HCT116 (cell line): ENCODE results near the gene PRR7. TPM values are rescaled to one million over a fixed set of nuclear protein-coding genes. Genes with fewer than 3 reads are reported as not detected.

ENCODE experiments used
- ATAC-seq: fragments of 200-7000 bp; cut with Tn5 transposase; 2 replicates; pipeline ENCODE4 v1.9.1; 2020; ENCODE audit warnings: mild to moderate bottlenecking, moderate library complexity
- BruUV-seq: library from RNA; stranded (reverse); fragments of 400-500 nt; replicated peaks from 2 replicates; lab custom pipeline; 2021; lab: Mats Ljungman, UMichigan
- CTCF ChIA-PET: fragments of 300-600 bp; sonication (Branson Sonifier 250); formaldehyde crosslinking; loops from one replicate; lab custom pipeline; 2021; ENCODE audit warnings: antibody characterized with exemption; lab: Charles Lee
- POLR2A ChIA-PET: fragments of 300-600, 350-600 bp; sonication (Branson Sonifier 250); formaldehyde crosslinking; loops from one replicate; lab custom pipeline; 2021; ENCODE audit warnings: antibody characterized with exemption; lab: Charles Lee
- RAD21 ChIA-PET, 2 experiments: fragments of 300-600 bp; sonication (Branson Sonifier 250); formaldehyde crosslinking; loops; one replicate each; lab custom pipeline; 2023; ENCODE audit warnings: low total read pairs in 2 of 2; ENCODE audit not compliant: uncharacterized antibody in 2 of 2, unreplicated experiment in 2 of 2, low non-redundant PET in 1 of 2; lab: Charles Lee
- DNase-seq: peaks from one replicate; pipeline ENCODE4 v3.0.0-alpha.2; 2010; ENCODE audit warnings: low read depth, low spot score
- H2AFZ ChIP-seq: fragments of 200-600 bp; shearing (Covaris generic), sonication (generic); 2 replicates; pipeline ENCODE4 v1.6.1; 2017; ENCODE audit warnings: low read depth, mixed run types, mixed read lengths, antibody characterized with exemption, low read length; ENCODE audit not compliant: poor library complexity, severe bottlenecking
- H3K27ac ChIP-seq: 2 replicates; pipeline ENCODE4 v1.5.1; 2012; ENCODE audit warnings: low read depth, low read length
- H3K27me3 ChIP-seq: fragments of 200-600 bp; sonication (generic); 2 replicates; pipeline ENCODE4 v1.6.1; 2016; ENCODE audit warnings: mixed run types, low read length, mixed read lengths; ENCODE audit not compliant: insufficient read depth
- H3K36me3 ChIP-seq, 2 experiments: fragments of 200-500 bp in 1 of 2; fragments of 200-600 bp in 1 of 2; sonication (Bioruptor generic) in 1 of 2; sonication (generic) in 1 of 2; 2 replicates each; pipeline versions ENCODE4 v1.5.1 to v1.6.1; 2014 to 2016; ENCODE audit warnings: low read length in 2 of 2, inconsistent platforms in 1 of 2, mixed read lengths in 1 of 2, mixed run types in 1 of 2; ENCODE audit not compliant: insufficient read depth in 2 of 2, control insufficient read depth in 1 of 2
- H3K4me1 ChIP-seq, 2 experiments: fragments of 200-600 bp in 1 of 2; sonication (generic) in 1 of 2; 2 replicates each; pipeline versions ENCODE4 v1.5.1 to v1.6.1; 2012 to 2017; ENCODE audit warnings: low read length in 2 of 2, inconsistent platforms in 1 of 2, mild to moderate bottlenecking in 1 of 2, mixed read lengths in 1 of 2, mixed run types in 1 of 2, moderate library complexity in 1 of 2; ENCODE audit not compliant: insufficient read depth in 2 of 2, control insufficient read depth in 1 of 2
- H3K4me2 ChIP-seq: fragments of 200-600 bp; sonication (generic); 2 replicates; pipeline ENCODE4 v1.6.1; 2017; ENCODE audit warnings: mixed run types, low read length, mixed read lengths
- H3K4me3 ChIP-seq, 2 experiments: fragments of 200-600 bp in 1 of 2; sonication (generic) in 1 of 2; replicated peaks in 1 of 2; 2 replicates each; pipeline ENCODE4 v1.5.1; 2011 to 2016; ENCODE audit warnings: low read length in 2 of 2, control low read depth in 1 of 2, low read depth in 1 of 2, mild to moderate bottlenecking in 1 of 2, mixed read lengths in 1 of 2, mixed run types in 1 of 2
- H3K79me2 ChIP-seq: fragments of 200-600 bp; sonication (generic); 2 replicates; pipeline ENCODE4 v1.6.1; 2017; ENCODE audit warnings: mild to moderate bottlenecking, mixed run types, low read length, moderate library complexity, mixed read lengths; ENCODE audit not compliant: insufficient read depth
- H3K9ac ChIP-seq: fragments of 200-600 bp; sonication (generic); 2 replicates; pipeline ENCODE4 v1.6.1; 2016; ENCODE audit warnings: low read length, mixed read lengths
- H3K9me2 ChIP-seq: fragments of 200-600 bp; sonication (generic), shearing (Covaris generic); 2 replicates; pipeline ENCODE4 v1.6.1; 2017; ENCODE audit warnings: mixed run types, mild to moderate bottlenecking, moderate library complexity; ENCODE audit not compliant: insufficient read depth
- H3K9me3 ChIP-seq, 2 experiments: fragments of 200-500 bp in 1 of 2; fragments of 200-600 bp in 1 of 2; sonication (Bioruptor generic) in 1 of 2; sonication (generic) in 1 of 2; 2 replicates each; pipeline ENCODE4 v1.6.1; 2014 to 2017; ENCODE audit warnings: low read length in 2 of 2, mixed read lengths in 2 of 2, inconsistent platforms in 1 of 2, low read depth in 1 of 2, mild to moderate bottlenecking in 1 of 2, mixed run types in 1 of 2, moderate library complexity in 1 of 2; ENCODE audit not compliant: control insufficient read depth in 1 of 2, insufficient read depth in 1 of 2
- H4K20me1 ChIP-seq: fragments of 200-600 bp; sonication (generic), shearing (Covaris generic); 2 replicates; pipeline ENCODE4 v1.6.1; 2017; ENCODE audit warnings: mixed run types, mild to moderate bottlenecking, moderate library complexity; ENCODE audit not compliant: insufficient read depth
- ATF3 ChIP-seq: IDR thresholded peaks from 2 replicates; pipeline ENCODE4 v1.6.1; 2012
- CEBPB ChIP-seq: IDR thresholded peaks from 2 replicates; pipeline ENCODE4 v1.6.1; 2012; ENCODE audit warnings: low read depth
- JUND ChIP-seq: IDR thresholded peaks from 2 replicates; pipeline ENCODE4 v1.6.1; 2012
- POLR2AphosphoS5 ChIP-seq: IDR thresholded peaks from 2 replicates; pipeline ENCODE4 v1.6.1; 2011; ENCODE audit warnings: mild to moderate bottlenecking, low read depth, low read length, moderate library complexity
- REST ChIP-seq: IDR thresholded peaks from 2 replicates; pipeline ENCODE4 v1.6.1; 2012; ENCODE audit warnings: low read depth
- SIN3A ChIP-seq: IDR thresholded peaks from 2 replicates; pipeline ENCODE4 v1.6.1; 2012; ENCODE audit warnings: low read depth
- ZFX ChIP-seq: fragments of 450-650 bp; IDR thresholded peaks from 2 replicates; pipeline ENCODE4 v1.6.1; 2017
- intact Hi-C: fragments of 100-400 bp; cut with micrococcal nuclease; formaldehyde crosslinking; loops from 2 replicates; pipeline ENCODE4 v1.10.0; 2022
- total RNA-seq: library from RNA; stranded (reverse); gene quantifications from one replicate; pipeline ENCODE4 v1.2.1, GENCODE V29; 2021; ENCODE audit not compliant: unreplicated experiment

Gene PRR7
- total RNA-seq, 1 experiment from 2014 or later = 39.9 TPM

- H2AFZ ChIP-seq = no peak overlapping the region
- RAD21 ChIA-PET = no interaction called here
- H3K9me3 ChIP-seq = no peaks in the 10 kb centered on the region
- no TSS peak for BruUV-seq
- H3K4me2 ChIP-seq = no peak overlapping the region
- no peaks in the 10 kb centered on the region for H3K9me2 ChIP-seq
- no peaks in the 10 kb centered on the region for H4K20me1 ChIP-seq
- DNase-seq = no peak
- CTCF ChIA-PET = interaction anchor here (1.0 to 2.9 kb wide), 4 partner anchors 17 to 89 kb away, joined by 3 to 11 read pairs (median 4); no protein-coding TSS in a partner anchor
- no peak for ATAC-seq
- H3K36me3 ChIP-seq = no peaks in the 10 kb centered on the region
- H3K27ac ChIP-seq = no peak overlapping the region
- peaks cover 2 to 21% of the 10 kb centered on the region in 2 experiments; a peak in 2 of 4 replicates for H3K4me1 ChIP-seq
- POLR2A ChIA-PET = interaction anchor here (1.9 to 6.3 kb wide), 2 partner anchors 8 to 16 kb away, joined by 5 to 54 read pairs; partner anchors contain the start of gene PDLIM7
- no peak overlapping the region for H3K4me3 ChIP-seq
- H3K9ac ChIP-seq = no peak overlapping the region
- TF ChIP-seq JUND (no peak), ZFX (no peak), ATF3 (no peak), POLR2AphosphoS5 (peak; percentile 39), CEBPB (no peak), REST (no peak), SIN3A (no peak)
- H3K27me3 ChIP-seq = no peaks in the 10 kb centered on the region
- no peaks in the 10 kb centered on the region for H3K79me2 ChIP-seq
- intact Hi-C loops = no loop called here
Measured at GRCh38 chr5:177478711-177479646, 32.4 kb downstream of the PRR7 start.
